ENCODE results near the gene C2CD3. TPM values are rescaled to one million over a fixed set of nuclear protein-coding genes. Genes with fewer than 3 reads are reported as not detected.

The C2CD3 gene
- total RNA-seq, 1 experiment from 2014 or later = 18.7 TPM

GRCh38 chr11:73968356-73968966 is 202.3 kb downstream of the C2CD3 start:
- no peak for ATAC-seq
- DNase-seq (ENCODE audit: low spot score) = no peak
- H3K27me3 Mint-ChIP-seq (ENCODE audit: low read depth) = peaks cover 19% of the 10 kb centered on the region
- no peaks in the 10 kb centered on the region for H3K36me3 Mint-ChIP-seq
- H3K4me3 Mint-ChIP-seq = no peak overlapping the region
- no peak for TF ChIP-seq NR1H2 (CRISPR knock-in tag; IDR thresholded peaks at IDR 0.05)
- TF ChIP-seq ZSCAN18 (CRISPR knock-in tag; IDR thresholded peaks at IDR 0.05) = no peak
- TF ChIP-seq EMX1 (CRISPR knock-in tag; IDR thresholded peaks at IDR 0.05) = no peak
- no peak for TF ChIP-seq GRHL2 (CRISPR knock-in tag; IDR thresholded peaks at IDR 0.05; ENCODE audit: insufficient replicate concordance, severe bottlenecking)
- TF ChIP-seq RORB (CRISPR knock-in tag; IDR thresholded peaks at IDR 0.05) = no peak
- TF ChIP-seq ATF2 (CRISPR knock-in tag; IDR thresholded peaks at IDR 0.05; ENCODE audit: borderline replicate concordance, low read depth) = no peak
- TF ChIP-seq FOXK1 (CRISPR knock-in tag; IDR thresholded peaks at IDR 0.05) = no peak
- TF ChIP-seq CDX4 (CRISPR knock-in tag; IDR thresholded peaks at IDR 0.05; ENCODE audit: borderline replicate concordance) = no peak
- no peak for TF ChIP-seq CTCF (IDR thresholded peaks at IDR 0.05)
- no peak for TF ChIP-seq NFATC4 (CRISPR knock-in tag; IDR thresholded peaks at IDR 0.05)
- TF ChIP-seq AFF4 (CRISPR knock-in tag; IDR thresholded peaks at IDR 0.05; ENCODE audit: borderline replicate concordance) = no peak
- no peak for TF ChIP-seq ZNF138 (CRISPR knock-in tag; conservative IDR thresholded peaks at IDR 0.05)
- no peak for TF ChIP-seq ZNF671 (CRISPR knock-in tag; IDR thresholded peaks at IDR 0.05)
- ChIA-PET CTCF (no interaction called here), POLR2A (interaction anchor here (2.1 kb wide), 1 partner anchor 14 kb away, joined by 6 read pairs; the partner anchor contains the start of gene UCP2)
- peaks cover 11% of the 10 kb centered on the region for H3K4me1 Mint-ChIP-seq
- no peaks in the 10 kb centered on the region for H3K9me3 Mint-ChIP-seq
- H3K27ac Mint-ChIP-seq = no peak overlapping the region

- no peaks in the 10 kb centered on the region for H3K9me3 Mint-ChIP-seq
- DNase-seq (ENCODE audit: low spot score) = no peak
- ChIA-PET CTCF (interaction anchor here (1.0 kb wide), 1 partner anchor 355 kb away, joined by 3 read pairs; no protein-coding TSS in a partner anchor), POLR2A (no interaction called here)
- peaks cover 19% of the 10 kb centered on the region for H3K27me3 Mint-ChIP-seq (ENCODE audit: low read depth)
- H3K27ac Mint-ChIP-seq = no peak overlapping the region; the same call in 1 of the 2 replicates
- H3K4me3 Mint-ChIP-seq = no peak overlapping the region
- no peaks in the 10 kb centered on the region for H3K36me3 Mint-ChIP-seq
- no peak for ATAC-seq
- H3K4me1 Mint-ChIP-seq = peaks cover 11% of the 10 kb centered on the region
- TF ChIP-seq NR1H2 (CRISPR knock-in tag; IDR thresholded peaks at IDR 0.05) = no peak
- no peak for TF ChIP-seq FOXP1 (CRISPR knock-in tag; IDR thresholded peaks at IDR 0.05; ENCODE audit: borderline replicate concordance)
- TF ChIP-seq ZSCAN18 (CRISPR knock-in tag; IDR thresholded peaks at IDR 0.05) = no peak
- TF ChIP-seq GABPB1 (CRISPR knock-in tag; IDR thresholded peaks at IDR 0.05) = no peak
- TF ChIP-seq TEAD4 (CRISPR knock-in tag; IDR thresholded peaks at IDR 0.05) = no peak
- TF ChIP-seq ZNF232 (CRISPR knock-in tag; IDR thresholded peaks at IDR 0.05) = no peak
- no peak for TF ChIP-seq ERG (CRISPR knock-in tag; IDR thresholded peaks at IDR 0.05)
- TF ChIP-seq FOXJ3 (CRISPR knock-in tag; IDR thresholded peaks at IDR 0.05; ENCODE audit: borderline replicate concordance) = no peak
- TF ChIP-seq TCF7 (CRISPR knock-in tag; IDR thresholded peaks at IDR 0.05; ENCODE audit: low read depth) = no peak
- TF ChIP-seq USF1 (CRISPR knock-in tag; IDR thresholded peaks at IDR 0.05) = no peak
These were observed 205.1 kb downstream of the C2CD3 start for GRCh38 chr11:73965764-73966121.

Data from WTC11 (cell line).